ENCODE results near the gene EHD1. TPM values are rescaled to one million over a fixed set of nuclear protein-coding genes. Genes with fewer than 3 reads are reported as not detected.

EHD1 gene
- total and polyA plus RNA-seq, 9 of the 15 experiments (the other 6 are each of a cell fraction or from before 2014, with no cell fraction given): 0.46 to 65.0 (median 16.4) TPM

- TF ChIP-seq, protein P1, sequence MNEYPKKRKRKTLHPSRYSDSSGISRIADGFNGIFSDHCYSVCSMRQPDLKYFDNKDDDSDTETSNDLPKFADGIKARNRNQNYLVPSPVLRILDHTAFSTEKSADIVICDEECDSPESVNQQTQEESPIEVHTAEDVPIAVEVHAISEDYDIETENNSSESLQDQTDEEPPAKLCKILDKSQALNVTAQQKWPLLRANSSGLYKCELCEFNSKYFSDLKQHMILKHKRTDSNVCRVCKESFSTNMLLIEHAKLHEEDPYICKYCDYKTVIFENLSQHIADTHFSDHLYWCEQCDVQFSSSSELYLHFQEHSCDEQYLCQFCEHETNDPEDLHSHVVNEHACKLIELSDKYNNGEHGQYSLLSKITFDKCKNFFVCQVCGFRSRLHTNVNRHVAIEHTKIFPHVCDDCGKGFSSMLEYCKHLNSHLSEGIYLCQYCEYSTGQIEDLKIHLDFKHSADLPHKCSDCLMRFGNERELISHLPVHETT (CRISPR knock-in tag; conservative IDR thresholded peaks at IDR 0.05 in 1 of 2, IDR thresholded peaks at IDR 0.05 in 1 of 2): peak in 1 of 2 experiments; percentile 76; a peak in 1 of 4 replicates
- TF ChIP-seq ZNF584 (CRISPR knock-in tag; IDR thresholded peaks at IDR 0.05; ENCODE audit: low read depth): 0 out of 2 replicates have a peak, but pooled peaks have one; percentile 53
- TF ChIP-seq MAZ (CRISPR knock-in tag; conservative IDR thresholded peaks at IDR 0.05 in 1 of 2, IDR thresholded peaks at IDR 0.05 in 1 of 2): peak; percentile 93 to 97
- no peak for TF ChIP-seq SRSF9 (IDR thresholded peaks at IDR 0.05; ENCODE audit: borderline replicate concordance, low read depth, low read length)
- TF ChIP-seq ZNF398 (CRISPR knock-in tag; IDR thresholded peaks at IDR 0.05): no peak
- peak; percentile 70 for TF ChIP-seq MBD2 (IDR thresholded peaks at IDR 0.05; ENCODE audit: borderline replicate concordance, low read depth)
- TF ChIP-seq, protein P2, sequence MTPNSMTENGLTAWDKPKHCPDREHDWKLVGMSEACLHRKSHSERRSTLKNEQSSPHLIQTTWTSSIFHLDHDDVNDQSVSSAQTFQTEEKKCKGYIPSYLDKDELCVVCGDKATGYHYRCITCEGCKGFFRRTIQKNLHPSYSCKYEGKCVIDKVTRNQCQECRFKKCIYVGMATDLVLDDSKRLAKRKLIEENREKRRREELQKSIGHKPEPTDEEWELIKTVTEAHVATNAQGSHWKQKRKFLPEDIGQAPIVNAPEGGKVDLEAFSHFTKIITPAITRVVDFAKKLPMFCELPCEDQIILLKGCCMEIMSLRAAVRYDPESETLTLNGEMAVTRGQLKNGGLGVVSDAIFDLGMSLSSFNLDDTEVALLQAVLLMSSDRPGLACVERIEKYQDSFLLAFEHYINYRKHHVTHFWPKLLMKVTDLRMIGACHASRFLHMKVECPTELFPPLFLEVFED (CRISPR knock-in tag; conservative IDR thresholded peaks at IDR 0.05): peak; percentile 92
- TF ChIP-seq, protein P3, sequence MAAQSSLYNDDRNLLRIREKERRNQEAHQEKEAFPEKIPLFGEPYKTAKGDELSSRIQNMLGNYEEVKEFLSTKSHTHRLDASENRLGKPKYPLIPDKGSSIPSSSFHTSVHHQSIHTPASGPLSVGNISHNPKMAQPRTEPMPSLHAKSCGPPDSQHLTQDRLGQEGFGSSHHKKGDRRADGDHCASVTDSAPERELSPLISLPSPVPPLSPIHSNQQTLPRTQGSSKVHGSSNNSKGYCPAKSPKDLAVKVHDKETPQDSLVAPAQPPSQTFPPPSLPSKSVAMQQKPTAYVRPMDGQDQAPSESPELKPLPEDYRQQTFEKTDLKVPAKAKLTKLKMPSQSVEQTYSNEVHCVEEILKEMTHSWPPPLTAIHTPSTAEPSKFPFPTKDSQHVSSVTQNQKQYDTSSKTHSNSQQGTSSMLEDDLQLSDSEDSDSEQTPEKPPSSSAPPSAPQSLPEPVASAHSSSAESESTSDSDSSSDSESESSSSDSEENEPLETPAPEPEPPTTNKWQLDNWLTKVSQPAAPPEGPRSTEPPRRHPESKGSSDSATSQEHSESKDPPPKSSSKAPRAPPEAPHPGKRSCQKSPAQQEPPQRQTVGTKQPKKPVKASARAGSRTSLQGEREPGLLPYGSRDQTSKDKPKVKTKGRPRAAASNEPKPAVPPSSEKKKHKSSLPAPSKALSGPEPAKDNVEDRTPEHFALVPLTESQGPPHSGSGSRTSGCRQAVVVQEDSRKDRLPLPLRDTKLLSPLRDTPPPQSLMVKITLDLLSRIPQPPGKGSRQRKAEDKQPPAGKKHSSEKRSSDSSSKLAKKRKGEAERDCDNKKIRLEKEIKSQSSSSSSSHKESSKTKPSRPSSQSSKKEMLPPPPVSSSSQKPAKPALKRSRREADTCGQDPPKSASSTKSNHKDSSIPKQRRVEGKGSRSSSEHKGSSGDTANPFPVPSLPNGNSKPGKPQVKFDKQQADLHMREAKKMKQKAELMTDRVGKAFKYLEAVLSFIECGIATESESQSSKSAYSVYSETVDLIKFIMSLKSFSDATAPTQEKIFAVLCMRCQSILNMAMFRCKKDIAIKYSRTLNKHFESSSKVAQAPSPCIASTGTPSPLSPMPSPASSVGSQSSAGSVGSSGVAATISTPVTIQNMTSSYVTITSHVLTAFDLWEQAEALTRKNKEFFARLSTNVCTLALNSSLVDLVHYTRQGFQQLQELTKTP (IDR thresholded peaks at IDR 0.05; ENCODE audit: low read depth in 1 of 2, partially characterized antibody in 2 of 2): peak; percentile 64 to 94
- peak; percentile 56; the same call in 1 of the 2 replicates for TF ChIP-seq MTA1 (IDR thresholded peaks at IDR 0.05; ENCODE audit: borderline replicate concordance)
- TF ChIP-seq RUNX1 (IDR thresholded peaks at IDR 0.05; ENCODE audit: low read depth): no peak
- no peak for TF ChIP-seq NCOA1 (IDR thresholded peaks at IDR 0.05; ENCODE audit: low read depth)
- no peak for TF ChIP-seq SRSF3 (IDR thresholded peaks at IDR 0.05; ENCODE audit: insufficient read depth, low read length)
- TF ChIP-seq TFAP4 (CRISPR knock-in tag; IDR thresholded peaks at IDR 0.05; ENCODE audit: borderline replicate concordance): peak; percentile 99
These were observed 45.8 kb upstream of the EHD1 start, which contains the start of gene PPP2R5B (continued) for GRCh38 chr11:64923944-64924909.

Data from K562 (cell line).